Stromal cell of bone marrow (primary cell): Measurements from ENCODE around the gene CACNA1C.

Experiments
- DNase-seq: peaks from one replicate; pipeline ENCODE4 v3.0.0-alpha.2; 2012; ENCODE audit warnings: low read depth

Gene CACNA1C

GRCh38 chr12:2140858-2141519 is 88.2 kb downstream of the CACNA1C start:
- no peak for DNase-seq

GRCh38 chr12:2142068-2142467 is 89.3 kb downstream of the CACNA1C start:
- no peak for DNase-seq

GRCh38 chr12:2144951-2145350 is 92.2 kb downstream of the CACNA1C start:
- no peak for DNase-seq

- DNase-seq = no peak
Observed at GRCh38 chr12:2145433-2145998, 92.7 kb downstream of the CACNA1C start.

GRCh38 chr12:2147335-2147734 is 94.5 kb downstream of the CACNA1C start:
- DNase-seq = no peak

- DNase-seq = peak; percentile 79
Observed at GRCh38 chr12:2149091-2149490, 96.3 kb downstream of the CACNA1C start.

- DNase-seq = no peak
Observed at GRCh38 chr12:2150833-2151232, 98.0 kb downstream of the CACNA1C start.

GRCh38 chr12:2151391-2151790 is 98.6 kb downstream of the CACNA1C start:
- no peak for DNase-seq

GRCh38 chr12:2152134-2152533 is 99.3 kb downstream of the CACNA1C start:
- DNase-seq = no peak

- peak; percentile 62 for DNase-seq
Observed at GRCh38 chr12:2154050-2154449, 101.3 kb downstream of the CACNA1C start.

GRCh38 chr12:2154521-2154920 is 101.7 kb downstream of the CACNA1C start:
- no peak for DNase-seq

GRCh38 chr12:2156333-2156732 is 103.5 kb downstream of the CACNA1C start:
- DNase-seq = no peak

- DNase-seq = no peak
Observed at GRCh38 chr12:2160043-2160442, 107.3 kb downstream of the CACNA1C start.

- no peak for DNase-seq
Observed at GRCh38 chr12:2161473-2161872, 108.7 kb downstream of the CACNA1C start.

GRCh38 chr12:2163177-2163941 is 110.6 kb downstream of the CACNA1C start:
- DNase-seq = peak; percentile 95

GRCh38 chr12:2165021-2165420 is 112.2 kb downstream of the CACNA1C start:
- no peak for DNase-seq

GRCh38 chr12:2165927-2166326 is 113.1 kb downstream of the CACNA1C start:
- DNase-seq = no peak

GRCh38 chr12:2166696-2167095 is 113.9 kb downstream of the CACNA1C start:
- no peak for DNase-seq

GRCh38 chr12:2167231-2167630 is 114.4 kb downstream of the CACNA1C start:
- DNase-seq = no peak

GRCh38 chr12:2168808-2169207 is 116.0 kb downstream of the CACNA1C start:
- no peak for DNase-seq

GRCh38 chr12:2169489-2169888 is 116.7 kb downstream of the CACNA1C start:
- no peak for DNase-seq

- DNase-seq = no peak
Observed at GRCh38 chr12:2169940-2170339, 117.2 kb downstream of the CACNA1C start.

- DNase-seq = no peak
Observed at GRCh38 chr12:2170376-2170775, 117.6 kb downstream of the CACNA1C start.
